HG02610 (cell line): ENCODE measurements around the gene GALNT9.
"Not testable (repeated sequence)": the region's sequence is repeated elsewhere in the genome, so short reads cannot be mapped to it uniquely, and the experiment has no call there.

ENCODE experiments used
- ATAC-seq: cut with Tn5 transposase; IDR thresholded peaks from one replicate; pipeline ENCODE4 v1.9.1; 2021; ENCODE audit warnings: mild to moderate bottlenecking, moderate library complexity; ENCODE audit not compliant: unreplicated experiment

GALNT9 gene

GRCh38 chr12:132238488-132238854 is 90.9 kb downstream of the GALNT9 start:
- ATAC-seq, result no peak

GRCh38 chr12:132237772-132238487 is 91.5 kb downstream of the GALNT9 start:
- ATAC-seq, result no peak

GRCh38 chr12:132236930-132237771 is 92.2 kb downstream of the GALNT9 start:
- ATAC-seq, result no peak

GRCh38 chr12:132236129-132236929 is 93.1 kb downstream of the GALNT9 start:
- ATAC-seq, result no peak

- no peak for ATAC-seq
Observed at GRCh38 chr12:132235116-132235820, 94.1 kb downstream of the GALNT9 start.

- no peak for ATAC-seq
Observed at GRCh38 chr12:132230381-132230780, 99.0 kb downstream of the GALNT9 start.

- ATAC-seq, result no peak
Observed at GRCh38 chr12:132229926-132230325, 99.5 kb downstream of the GALNT9 start.

GRCh38 chr12:132229193-132229760 is 100.1 kb downstream of the GALNT9 start:
- ATAC-seq, result no peak

GRCh38 chr12:132228476-132229192 is 100.8 kb downstream of the GALNT9 start:
- no peak for ATAC-seq

- no peak for ATAC-seq
Observed at GRCh38 chr12:132227782-132228475, 101.5 kb downstream of the GALNT9 start.

- no peak for ATAC-seq
Observed at GRCh38 chr12:132227118-132227517, 102.3 kb downstream of the GALNT9 start.

GRCh38 chr12:132226604-132227003 is 102.8 kb downstream of the GALNT9 start:
- ATAC-seq, result no peak

GRCh38 chr12:132225214-132225613 is 104.2 kb downstream of the GALNT9 start:
- no peak for ATAC-seq

- no peak for ATAC-seq
Observed at GRCh38 chr12:132224484-132224883, 104.9 kb downstream of the GALNT9 start.

- no peak for ATAC-seq
Observed at GRCh38 chr12:132222808-132223173, 106.6 kb downstream of the GALNT9 start.

- no peak for ATAC-seq
Observed at GRCh38 chr12:132222096-132222807, 107.1 kb downstream of the GALNT9 start.

GRCh38 chr12:132219761-132220160 is 109.6 kb downstream of the GALNT9 start:
- ATAC-seq, result not testable (repeated sequence)

GRCh38 chr12:132219323-132219722 is 110.1 kb downstream of the GALNT9 start:
- ATAC-seq, result no peak

GRCh38 chr12:132218915-132219314 is 110.5 kb downstream of the GALNT9 start:
- ATAC-seq, result no peak
